PFSK-1 (cell line): ENCODE results near the gene DDX10.

ENCODE experiments used
- POLR2AphosphoS5 ChIP-seq: IDR thresholded peaks from 2 replicates; pipeline ENCODE4 v1.6.1; 2012; ENCODE audit warnings: low read depth, mild to moderate bottlenecking, control low read depth, low read length, moderate library complexity
- TF ChIP-seq, protein P1 (sequence below), 2 experiments: IDR thresholded peaks; 2 replicates each; pipeline versions ENCODE4 v1.6.1 to v1.8.0; 2011 to 2012; ENCODE audit warnings: low read depth in 2 of 2, low read length in 2 of 2, control low read depth in 1 of 2, inconsistent platforms in 1 of 2, mild to moderate bottlenecking in 1 of 2, moderate library complexity in 1 of 2; ENCODE audit not compliant: insufficient read depth in 1 of 2

DNA sequence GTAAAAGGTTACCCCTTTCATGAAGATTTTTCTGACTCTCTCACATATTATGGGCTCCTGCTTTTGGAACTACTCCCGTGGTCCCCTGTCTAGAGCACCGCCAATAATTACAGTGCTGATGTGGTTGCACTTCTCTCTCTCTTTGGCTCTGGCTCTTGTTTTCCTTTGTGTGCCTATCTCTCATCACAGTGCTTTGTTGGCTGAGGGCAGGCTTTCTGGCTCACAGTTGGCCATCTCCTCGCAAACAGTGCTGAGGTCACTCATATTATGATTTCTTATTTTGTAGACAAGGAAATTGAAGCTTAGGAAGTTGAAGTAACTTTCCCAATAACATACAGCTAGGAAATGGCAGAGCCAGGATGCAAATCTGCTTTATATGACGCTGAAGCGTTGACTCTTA, 192.5 kb downstream of the DDX10 start:
- TF ChIP-seq POLR2AphosphoS5: no peak
- TF ChIP-seq, protein P1, sequence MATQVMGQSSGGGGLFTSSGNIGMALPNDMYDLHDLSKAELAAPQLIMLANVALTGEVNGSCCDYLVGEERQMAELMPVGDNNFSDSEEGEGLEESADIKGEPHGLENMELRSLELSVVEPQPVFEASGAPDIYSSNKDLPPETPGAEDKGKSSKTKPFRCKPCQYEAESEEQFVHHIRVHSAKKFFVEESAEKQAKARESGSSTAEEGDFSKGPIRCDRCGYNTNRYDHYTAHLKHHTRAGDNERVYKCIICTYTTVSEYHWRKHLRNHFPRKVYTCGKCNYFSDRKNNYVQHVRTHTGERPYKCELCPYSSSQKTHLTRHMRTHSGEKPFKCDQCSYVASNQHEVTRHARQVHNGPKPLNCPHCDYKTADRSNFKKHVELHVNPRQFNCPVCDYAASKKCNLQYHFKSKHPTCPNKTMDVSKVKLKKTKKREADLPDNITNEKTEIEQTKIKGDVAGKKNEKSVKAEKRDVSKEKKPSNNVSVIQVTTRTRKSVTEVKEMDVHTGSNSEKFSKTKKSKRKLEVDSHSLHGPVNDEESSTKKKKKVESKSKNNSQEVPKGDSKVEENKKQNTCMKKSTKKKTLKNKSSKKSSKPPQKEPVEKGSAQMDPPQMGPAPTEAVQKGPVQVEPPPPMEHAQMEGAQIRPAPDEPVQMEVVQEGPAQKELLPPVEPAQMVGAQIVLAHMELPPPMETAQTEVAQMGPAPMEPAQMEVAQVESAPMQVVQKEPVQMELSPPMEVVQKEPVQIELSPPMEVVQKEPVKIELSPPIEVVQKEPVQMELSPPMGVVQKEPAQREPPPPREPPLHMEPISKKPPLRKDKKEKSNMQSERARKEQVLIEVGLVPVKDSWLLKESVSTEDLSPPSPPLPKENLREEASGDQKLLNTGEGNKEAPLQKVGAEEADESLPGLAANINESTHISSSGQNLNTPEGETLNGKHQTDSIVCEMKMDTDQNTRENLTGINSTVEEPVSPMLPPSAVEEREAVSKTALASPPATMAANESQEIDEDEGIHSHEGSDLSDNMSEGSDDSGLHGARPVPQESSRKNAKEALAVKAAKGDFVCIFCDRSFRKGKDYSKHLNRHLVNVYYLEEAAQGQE (IDR thresholded peaks at IDR 0.05; ENCODE audit: insufficient read depth in 1 of 2, low read depth in 2 of 2, low read length in 2 of 2): no peak
